GM13976 (cell line): ENCODE data around the gene PRKAG3.

Experiments
- DNase-seq: peaks from one replicate; pipeline ENCODE4 v3.0.0; 2012; ENCODE audit warnings: low spot score
- in situ Hi-C: fragments of 300-500 bp; cut with MboI; formaldehyde crosslinking; loops from one replicate; pipeline ENCODE4 v1.12.0; 2022; ENCODE audit warnings: low sequenced_read_pairs, mixed read lengths, inconsistent platforms; ENCODE audit not compliant: unreplicated experiment
- TF ChIP-seq, protein P1 (sequence below): IDR thresholded peaks from 2 replicates; pipeline ENCODE4 v1.5.1; 2012; ENCODE audit warnings: borderline replicate concordance, mild to moderate bottlenecking; ENCODE audit not compliant: insufficient read depth; ENCODE audit errors: extremely low read depth, missing control alignments, control extremely low read depth

The PRKAG3 gene

DNA sequence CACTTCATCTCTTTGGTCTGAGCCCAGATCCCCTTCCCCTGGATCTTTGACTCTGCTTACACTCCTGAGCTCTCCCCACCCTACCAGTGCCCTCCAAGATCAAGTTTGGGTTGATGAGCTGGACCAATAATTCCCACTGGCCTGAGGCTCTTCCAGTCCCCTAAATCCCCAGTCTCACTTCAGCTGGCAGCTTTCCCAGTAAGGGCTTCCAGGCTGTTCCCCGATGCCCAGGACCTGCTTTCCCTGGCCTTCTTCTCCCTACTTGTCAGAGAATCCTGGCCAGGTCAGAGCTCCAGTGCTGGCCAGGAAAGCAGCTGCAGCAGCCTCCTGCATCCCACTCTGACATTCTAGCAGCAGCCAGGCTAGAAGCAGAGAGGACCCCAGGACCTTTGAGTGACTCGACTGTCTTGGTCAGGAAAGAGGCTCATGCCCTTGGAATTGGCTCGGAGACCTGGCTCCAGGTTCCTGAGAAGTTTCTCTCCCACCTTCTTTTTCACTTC, 31.5 kb upstream of the PRKAG3 start:
- in situ Hi-C loops: no loop called here
- TF ChIP-seq, protein P1, sequence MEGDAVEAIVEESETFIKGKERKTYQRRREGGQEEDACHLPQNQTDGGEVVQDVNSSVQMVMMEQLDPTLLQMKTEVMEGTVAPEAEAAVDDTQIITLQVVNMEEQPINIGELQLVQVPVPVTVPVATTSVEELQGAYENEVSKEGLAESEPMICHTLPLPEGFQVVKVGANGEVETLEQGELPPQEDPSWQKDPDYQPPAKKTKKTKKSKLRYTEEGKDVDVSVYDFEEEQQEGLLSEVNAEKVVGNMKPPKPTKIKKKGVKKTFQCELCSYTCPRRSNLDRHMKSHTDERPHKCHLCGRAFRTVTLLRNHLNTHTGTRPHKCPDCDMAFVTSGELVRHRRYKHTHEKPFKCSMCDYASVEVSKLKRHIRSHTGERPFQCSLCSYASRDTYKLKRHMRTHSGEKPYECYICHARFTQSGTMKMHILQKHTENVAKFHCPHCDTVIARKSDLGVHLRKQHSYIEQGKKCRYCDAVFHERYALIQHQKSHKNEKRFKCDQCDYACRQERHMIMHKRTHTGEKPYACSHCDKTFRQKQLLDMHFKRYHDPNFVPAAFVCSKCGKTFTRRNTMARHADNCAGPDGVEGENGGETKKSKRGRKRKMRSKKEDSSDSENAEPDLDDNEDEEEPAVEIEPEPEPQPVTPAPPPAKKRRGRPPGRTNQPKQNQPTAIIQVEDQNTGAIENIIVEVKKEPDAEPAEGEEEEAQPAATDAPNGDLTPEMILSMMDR: no peak
- DNase-seq: no peak

DNA sequence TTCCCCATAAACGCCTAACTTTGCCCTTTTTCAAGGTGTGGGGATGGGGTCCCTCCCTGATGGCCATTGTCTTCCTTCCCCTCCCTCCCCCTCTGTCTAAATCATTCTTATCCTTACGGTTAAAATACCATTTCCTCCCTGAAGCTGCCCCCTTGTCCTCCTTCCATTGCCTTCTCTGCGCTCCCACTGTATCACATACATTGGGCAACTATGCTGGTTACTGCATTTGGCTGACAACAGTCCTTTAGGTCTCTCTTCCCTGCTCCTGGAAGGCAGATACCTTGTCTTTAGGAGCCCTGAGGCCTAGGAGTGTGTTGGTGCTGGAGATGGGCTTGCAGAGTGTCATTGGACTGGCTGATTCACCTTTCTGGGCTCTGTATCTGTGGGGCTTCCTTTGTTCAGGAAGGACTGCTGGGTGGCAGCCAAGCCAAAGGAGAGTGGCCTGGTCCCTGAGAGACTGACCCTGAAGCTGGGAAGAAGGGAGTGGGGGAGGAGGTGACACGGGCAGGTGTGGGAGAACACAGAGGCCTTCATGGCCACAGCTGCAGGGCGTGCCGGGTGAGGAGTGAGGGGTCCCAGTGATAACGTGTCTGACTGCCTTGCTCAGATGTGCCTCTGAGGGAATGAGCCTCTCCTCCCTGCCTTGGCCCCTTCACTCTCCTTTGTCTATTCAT, 30.2 kb upstream of the PRKAG3 start:
- in situ Hi-C loops: no loop called here
- TF ChIP-seq, protein P1: no peak
- DNase-seq: no peak

DNA sequence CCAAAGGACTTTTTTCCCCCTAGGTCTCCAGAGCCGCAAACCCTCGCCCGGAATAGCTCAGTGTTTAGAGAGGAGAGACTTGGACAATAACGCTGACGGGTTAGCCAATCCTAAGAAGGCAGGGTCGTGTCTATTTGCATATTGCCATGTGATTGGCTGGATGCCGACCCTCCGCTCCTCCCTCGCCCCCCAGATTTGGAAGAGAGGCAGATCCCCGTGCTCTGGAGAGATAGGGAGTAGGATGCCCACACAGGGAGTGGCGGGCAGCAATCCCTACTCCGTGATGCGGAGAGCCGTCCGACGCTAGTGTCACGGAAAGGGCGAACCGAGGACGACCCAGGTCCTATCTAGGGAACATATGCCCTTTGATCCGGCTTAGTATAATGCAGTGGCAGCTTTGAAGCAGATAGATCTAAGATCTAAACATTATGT, 29.4 kb upstream of the PRKAG3 start:
- in situ Hi-C loops: no loop called here
- TF ChIP-seq, protein P1: no peak
- DNase-seq: no peak

DNA sequence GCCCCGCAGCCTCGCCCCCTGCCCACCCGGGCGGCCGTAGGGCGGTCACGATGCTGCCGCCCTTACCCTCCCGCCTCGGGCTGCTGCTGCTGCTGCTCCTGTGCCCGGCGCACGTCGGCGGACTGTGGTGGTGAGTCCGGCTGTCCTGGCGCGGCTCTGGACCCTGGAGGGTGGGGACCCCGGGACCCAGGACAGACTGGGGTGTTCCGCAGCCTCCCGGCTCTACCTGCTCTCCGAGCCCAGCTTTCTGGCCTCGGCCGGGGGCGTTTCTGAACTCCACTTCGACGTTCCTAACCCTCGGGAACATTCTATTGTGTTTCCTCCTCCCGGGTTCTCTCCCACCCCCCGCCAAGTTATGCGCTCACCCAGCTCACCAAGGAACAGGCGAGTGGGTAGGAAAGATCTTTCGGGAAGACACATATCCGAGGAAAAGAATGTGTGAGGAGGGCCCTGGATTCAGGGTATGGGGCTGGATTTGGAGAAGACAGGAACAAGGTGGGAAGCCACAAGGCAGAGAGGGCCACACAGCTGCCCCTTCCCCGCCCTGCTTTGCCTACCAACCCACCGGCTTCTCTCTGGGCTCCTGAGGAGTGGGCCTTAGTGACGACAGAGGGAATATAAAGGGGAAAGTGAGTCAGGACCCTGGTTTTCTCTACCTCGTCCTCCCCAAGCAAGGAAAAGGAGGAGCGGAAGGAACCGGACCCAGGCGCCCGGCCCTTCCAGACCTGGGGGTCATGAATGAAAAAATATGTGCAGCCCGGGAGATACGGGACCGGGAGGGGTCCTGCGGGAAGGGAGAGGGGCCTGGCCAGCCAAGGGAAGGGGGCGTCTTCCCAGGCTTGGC, 28.6 kb upstream of the PRKAG3 start:
- TF ChIP-seq, protein P1: no peak
- no peak for DNase-seq
- in situ Hi-C loops: loop anchor here (10.0 kb wide), 1 partner anchor 125 kb away; the partner anchor contains the start of gene FEV

DNA sequence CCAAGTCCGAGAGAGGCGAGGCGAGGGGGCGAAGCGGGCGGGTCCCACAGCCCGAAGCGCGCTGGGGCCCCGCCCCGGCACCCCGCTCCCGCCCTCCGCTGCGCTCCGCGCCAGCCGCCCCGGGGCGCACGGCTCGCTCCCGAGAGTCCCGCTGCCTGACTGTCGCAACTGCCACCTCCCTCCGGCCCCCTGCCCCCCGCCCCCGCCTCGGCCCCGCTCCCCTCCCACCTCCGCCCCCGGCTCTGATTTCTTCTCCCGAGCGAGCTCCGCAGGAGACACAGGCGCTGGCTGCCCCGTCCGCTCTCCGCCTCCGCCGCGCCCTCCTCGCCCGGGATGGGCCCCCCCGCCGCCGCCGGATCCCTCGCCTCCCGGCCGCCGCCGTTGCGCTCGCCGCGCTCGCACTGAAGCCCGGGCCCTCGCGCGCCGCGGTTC, 28.0 kb upstream of the PRKAG3 start, which contains the start of gene WNT6:
TSS of gene WNT6 (plus strand) at position 250 of the 432 bp plus-strand sequence. CDS start 233 bp downstream, outside the sequence.
- DNase-seq: no peak
- in situ Hi-C loops: loop anchor here (10.0 kb wide), 1 partner anchor 125 kb away; the partner anchor contains the start of gene FEV
- TF ChIP-seq, protein P1: no peak

DNA sequence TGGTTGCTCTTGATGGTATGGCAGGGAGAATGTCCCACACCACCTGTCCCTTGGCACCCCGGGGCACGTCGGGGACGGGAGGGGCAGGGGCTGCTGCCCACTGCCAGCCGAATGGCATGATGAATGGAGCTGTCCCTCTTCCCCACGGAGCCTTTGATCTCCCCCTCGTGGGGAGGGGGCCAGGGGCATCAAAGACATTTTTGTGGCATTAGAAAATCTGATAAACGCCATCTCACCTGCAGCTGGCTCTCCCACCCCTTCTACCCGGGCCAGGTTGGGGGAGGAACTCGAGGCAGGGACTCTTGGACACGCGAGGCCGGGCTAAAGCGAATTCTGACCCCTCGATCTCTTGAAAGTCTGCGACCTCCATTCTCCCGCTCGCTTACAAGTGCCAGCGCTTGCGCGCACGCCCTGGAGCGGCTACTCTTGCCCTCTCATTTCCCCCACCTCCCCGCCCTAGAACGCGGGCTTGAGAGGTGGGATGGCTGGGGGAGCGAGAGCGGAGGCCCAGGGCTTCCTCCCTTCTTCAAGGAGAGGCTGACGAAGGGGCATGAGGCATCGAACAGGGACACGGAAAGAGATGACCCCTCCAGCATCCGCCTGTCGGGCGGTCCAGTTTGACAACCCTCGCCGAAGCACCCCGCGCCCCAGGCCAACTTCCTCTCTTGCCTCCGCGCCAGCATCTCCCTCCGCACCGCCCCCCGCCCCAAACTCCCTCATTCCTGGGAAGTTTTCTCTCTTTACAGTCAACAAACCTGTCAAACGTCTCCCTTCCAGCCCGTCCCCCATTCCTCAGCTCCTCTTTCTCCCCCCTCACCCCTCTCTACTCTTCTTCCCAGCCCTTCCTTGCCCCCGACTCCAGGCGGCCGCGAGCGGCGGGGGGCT, 27.3 kb upstream of the PRKAG3 start:
- TF ChIP-seq, protein P1: no peak
- DNase-seq: no peak
- in situ Hi-C loops: loop anchor here (10.0 kb wide), 1 partner anchor 126 kb away; the partner anchor contains the start of gene FEV
